ENCODE measurements around the gene IGF2. TPM values are rescaled to one million over a fixed set of nuclear protein-coding genes. Genes with fewer than 3 reads are reported as not detected.

The IGF2 gene
- polyA plus RNA-seq, 1 donor from 2014 or later: not detected

GRCh38 chr11:2101171-2101675 lies 38.0 kb downstream of the IGF2 start:
- Histone ChIP-seq H3K9me3 (ENCODE audit: low read length) (no peaks in the 10 kb centered on the region), H2AFZ (ENCODE audit: low read depth, low read length) (no peak overlapping the region), H3K4me2 (ENCODE audit: low read length) (no peak overlapping the region), H3K27ac (ENCODE audit: low read length) (no peak overlapping the region), H3K9ac (ENCODE audit: low read length) (no peak overlapping the region), H3K79me2 (replicated peaks; ENCODE audit: insufficient read depth, low read length) (no peaks in the 10 kb centered on the region), H3K27me3 (ENCODE audit: insufficient read depth, low read depth, low read length) (no peaks in the 10 kb centered on the region), H3K4me3 (ENCODE audit: low read length) (no peak overlapping the region), H3K9me2 (ENCODE audit: insufficient read depth, low read length) (no peaks in the 10 kb centered on the region), H3F3A (ENCODE audit: insufficient read depth, low read length, poor library complexity, severe bottlenecking) (no peaks in the 10 kb centered on the region), H4K20me1 (ENCODE audit: insufficient read depth) (no peaks in the 10 kb centered on the region), H3K36me3 (ENCODE audit: insufficient read depth, low read length) (no peaks in the 10 kb centered on the region)
- TF ChIP-seq RAD21 (conservative IDR thresholded peaks at IDR 0.05) (no peak), TAF1 (IDR thresholded peaks at IDR 0.05; ENCODE audit: low read depth) (no peak), REST (IDR thresholded peaks at IDR 0.05; ENCODE audit: borderline replicate concordance) (no peak), EZH2 (IDR thresholded peaks at IDR 0.05; ENCODE audit: borderline replicate concordance, insufficient read depth, low read length, poor library complexity, severe bottlenecking) (no peak), SMC3 (conservative IDR thresholded peaks at IDR 0.05; ENCODE audit: poor library complexity) (no peak), POLR2AphosphoS5 (IDR thresholded peaks at IDR 0.05) (no peak), EP300 (conservative IDR thresholded peaks at IDR 0.05; ENCODE audit: poor library complexity, severe bottlenecking) (no peak), MXI1 (conservative IDR thresholded peaks at IDR 0.05; ENCODE audit: poor library complexity, severe bottlenecking) (no peak)
- TF ChIP-seq, protein P1, sequence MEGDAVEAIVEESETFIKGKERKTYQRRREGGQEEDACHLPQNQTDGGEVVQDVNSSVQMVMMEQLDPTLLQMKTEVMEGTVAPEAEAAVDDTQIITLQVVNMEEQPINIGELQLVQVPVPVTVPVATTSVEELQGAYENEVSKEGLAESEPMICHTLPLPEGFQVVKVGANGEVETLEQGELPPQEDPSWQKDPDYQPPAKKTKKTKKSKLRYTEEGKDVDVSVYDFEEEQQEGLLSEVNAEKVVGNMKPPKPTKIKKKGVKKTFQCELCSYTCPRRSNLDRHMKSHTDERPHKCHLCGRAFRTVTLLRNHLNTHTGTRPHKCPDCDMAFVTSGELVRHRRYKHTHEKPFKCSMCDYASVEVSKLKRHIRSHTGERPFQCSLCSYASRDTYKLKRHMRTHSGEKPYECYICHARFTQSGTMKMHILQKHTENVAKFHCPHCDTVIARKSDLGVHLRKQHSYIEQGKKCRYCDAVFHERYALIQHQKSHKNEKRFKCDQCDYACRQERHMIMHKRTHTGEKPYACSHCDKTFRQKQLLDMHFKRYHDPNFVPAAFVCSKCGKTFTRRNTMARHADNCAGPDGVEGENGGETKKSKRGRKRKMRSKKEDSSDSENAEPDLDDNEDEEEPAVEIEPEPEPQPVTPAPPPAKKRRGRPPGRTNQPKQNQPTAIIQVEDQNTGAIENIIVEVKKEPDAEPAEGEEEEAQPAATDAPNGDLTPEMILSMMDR (IDR thresholded peaks at IDR 0.05; ENCODE audit: poor library complexity, severe bottlenecking): no peak

DNA sequence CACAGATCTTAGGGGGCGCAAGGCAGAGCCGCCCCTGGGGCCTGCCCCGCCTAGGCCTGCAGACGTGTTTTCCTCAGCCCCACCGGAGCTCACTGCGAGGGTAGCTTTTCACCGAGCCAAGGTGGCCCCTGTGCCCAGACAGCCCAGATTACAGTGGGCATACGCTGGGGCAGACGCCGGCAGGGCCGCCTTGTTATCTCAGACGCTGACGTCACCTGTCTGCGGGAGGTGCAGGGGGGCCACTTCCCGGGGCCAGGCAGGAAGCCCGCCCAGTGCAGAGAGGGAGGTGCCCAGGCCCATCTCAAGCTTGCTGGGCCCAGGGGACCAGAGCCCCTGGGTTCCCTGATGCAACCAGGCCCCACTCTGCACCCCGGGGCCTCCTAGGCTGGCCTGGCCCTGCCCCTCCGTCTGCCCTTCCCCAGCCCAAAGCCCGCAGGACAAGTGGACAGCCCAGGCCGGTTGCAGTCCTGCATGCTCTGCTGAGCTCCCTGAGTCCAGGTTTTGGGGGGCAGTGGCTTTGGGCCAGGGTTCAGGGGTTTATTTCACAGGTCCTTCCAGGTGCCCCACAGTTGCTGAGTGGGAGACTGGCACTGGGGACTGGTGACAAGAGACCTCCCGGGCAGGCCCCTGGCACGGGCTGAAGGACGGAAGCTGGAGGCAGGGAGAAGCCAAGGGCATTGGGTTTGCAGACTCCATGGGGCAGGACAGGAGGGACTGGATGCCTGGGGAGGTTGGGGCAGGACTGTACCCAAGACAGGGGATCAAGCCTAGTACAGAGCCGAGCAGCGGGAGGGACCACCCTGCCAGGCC lies 38.6 kb downstream of the IGF2 start:
- no peaks in the 10 kb centered on the region for H3K79me2 ChIP-seq (replicated peaks; ENCODE audit: insufficient read depth, low read length)
- H3K9me2 ChIP-seq (ENCODE audit: insufficient read depth, low read length): no peaks in the 10 kb centered on the region
- H3K4me3 ChIP-seq (ENCODE audit: low read length): no peak overlapping the region
- no peak overlapping the region for H3K27ac ChIP-seq (ENCODE audit: low read length)
- no peak overlapping the region for H3K9ac ChIP-seq (ENCODE audit: low read length)
- no peaks in the 10 kb centered on the region for H3K9me3 ChIP-seq (ENCODE audit: low read length)
- no peak overlapping the region for H2AFZ ChIP-seq (ENCODE audit: low read depth, low read length)
- no peak overlapping the region for H3K4me2 ChIP-seq (ENCODE audit: low read length)
- H3F3A ChIP-seq (ENCODE audit: insufficient read depth, low read length, poor library complexity, severe bottlenecking): no peaks in the 10 kb centered on the region
- no peaks in the 10 kb centered on the region for H4K20me1 ChIP-seq (ENCODE audit: insufficient read depth)
- H3K36me3 ChIP-seq (ENCODE audit: insufficient read depth, low read length): no peaks in the 10 kb centered on the region
- TF ChIP-seq TAF1 (IDR thresholded peaks at IDR 0.05; ENCODE audit: low read depth) (no peak), EZH2 (IDR thresholded peaks at IDR 0.05; ENCODE audit: borderline replicate concordance, insufficient read depth, low read length, poor library complexity, severe bottlenecking) (no peak), MXI1 (conservative IDR thresholded peaks at IDR 0.05; ENCODE audit: poor library complexity, severe bottlenecking) (no peak), EP300 (conservative IDR thresholded peaks at IDR 0.05; ENCODE audit: poor library complexity, severe bottlenecking) (no peak), RAD21 (conservative IDR thresholded peaks at IDR 0.05) (no peak), REST (IDR thresholded peaks at IDR 0.05; ENCODE audit: borderline replicate concordance) (no peak), SMC3 (conservative IDR thresholded peaks at IDR 0.05; ENCODE audit: poor library complexity) (no peak), POLR2AphosphoS5 (IDR thresholded peaks at IDR 0.05) (no peak)
- TF ChIP-seq, protein P1 (IDR thresholded peaks at IDR 0.05; ENCODE audit: poor library complexity, severe bottlenecking): no peak
- H3K27me3 ChIP-seq (ENCODE audit: insufficient read depth, low read depth, low read length): no peaks in the 10 kb centered on the region
